Heart left ventricle (tissue), 13 donors: ENCODE results near the gene SLC10A7.

ENCODE experiments used
- CTCF ChIP-seq, 12 donors: fragments of 200-600 bp; sonication (generic) in 4 of 12; IDR thresholded peaks; one replicate each; pipeline versions ENCODE4 v1.5.0 to v1.8.0; 2018 to 2022; ENCODE audit warnings: antibody characterized with exemption in 12 of 12, mild to moderate bottlenecking in 5 of 12
- POLR2A ChIP-seq, 2 donors: fragments of 450-650 bp; IDR thresholded peaks; one replicate each; pipeline ENCODE4 v1.6.1; 2017; ENCODE audit warnings: antibody characterized with exemption in 2 of 2, mild to moderate bottlenecking in 2 of 2, moderate library complexity in 2 of 2
- donor health status: ischemic (EF 13 %, LVEDD 7.1; RV severe dilation, severe dysfunction).
- donor health status: DM: no; HTN: yes; CAD: no.
- donor health status: DM: no; HTN: no; CAD: no.
- donor health status: ischemic (EF 25% LVEDD 6.9; RV normal size, moderate dysfunction).
- donor health status: ischemic (EF 25% LVEDD 5.7; RV mildly dilated, moderate dysfunction).
- donor health status: ischemic (EF 35%, LVEDD 5.7; RV mildly dilated, moderate dysfunction).
- donor health status: nonischemic (EF 11% LVEDD 7.7; RV severe dilation, severe dysfunction).
- donor health status: DM: yes; HTN: yes; CAD: no.
- donor health status: PGD.
- donor health status: ischemic (EF 29% LVEDD 5.4; RV normal size, mild dysfunction).
- donor health status: nonischemic (EF 23%, LVEDD 6.1; RV moderate dilation, normal function).

- no peak for TF ChIP-seq CTCF (IDR thresholded peaks at IDR 0.05)
- TF ChIP-seq POLR2A (IDR thresholded peaks at IDR 0.05) = no peak
Observed at GRCh38 chr4:146246381-146246780, 275.4 kb downstream of the SLC10A7 start.
